ENCODE measurements around the gene BORCS8. TPM values are rescaled to one million over a fixed set of nuclear protein-coding genes. Genes with fewer than 3 reads are reported as not detected.
"Not testable (repeated sequence)": the region's sequence is repeated elsewhere in the genome, so short reads cannot be mapped to it uniquely, and the experiment has no call there.

Gene BORCS8
- total RNA-seq, 1 donor from 2014 or later, result 37.8 TPM

DNA sequence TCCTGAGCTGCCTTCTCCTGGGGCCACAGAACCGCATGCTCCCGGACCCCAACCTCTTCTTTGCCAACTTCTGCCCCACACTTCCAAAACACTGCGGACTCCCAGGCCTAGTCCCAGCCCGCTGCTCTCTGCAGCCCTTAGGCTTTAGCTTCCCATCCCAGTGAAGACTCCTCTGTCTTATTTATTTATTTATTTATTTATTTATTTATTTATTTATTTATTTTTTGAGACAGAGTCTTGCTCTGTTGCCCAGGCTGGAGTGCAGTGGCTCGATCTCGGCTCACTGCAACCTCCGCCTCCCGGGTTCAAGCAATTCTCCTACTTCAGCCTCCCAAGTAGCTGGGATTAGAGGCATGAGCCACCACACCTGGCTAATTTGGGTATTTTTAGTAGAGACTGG, 43.4 kb downstream of the BORCS8 start:
- DNase-seq (ENCODE audit: low spot score); H3K9me3 Mint-ChIP-seq; H3K4me3 Mint-ChIP-seq; H3K36me3 Mint-ChIP-seq (ENCODE audit: low read depth); H3K27ac Mint-ChIP-seq; H3K4me1 Mint-ChIP-seq (ENCODE audit: low read depth); H3K27me3 Mint-ChIP-seq (ENCODE audit: insufficient read depth); intact Hi-C loops (cut with micrococcal nuclease): not testable (repeated sequence)

DNA sequence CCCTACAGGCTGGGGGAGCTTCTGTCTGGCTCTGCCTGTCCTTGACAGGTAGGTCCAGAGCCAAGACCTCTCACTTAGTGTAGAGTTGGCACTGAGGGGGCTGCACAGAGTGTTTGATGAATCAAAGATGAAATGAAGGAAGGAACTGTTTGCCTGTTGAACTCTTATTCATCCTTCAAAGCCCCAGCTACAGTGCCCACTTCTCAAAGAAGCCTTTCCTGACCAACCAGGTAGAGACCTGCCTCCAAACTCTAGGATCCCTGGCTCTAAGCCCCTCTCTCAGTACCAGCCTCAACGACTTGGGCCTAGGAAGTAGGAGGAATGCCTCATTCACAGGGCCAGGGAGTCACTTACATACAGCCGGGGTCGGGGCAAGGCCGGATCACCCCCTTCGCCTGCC, 44.6 kb downstream of the BORCS8 start:
- no peaks in the 10 kb centered on the region for H3K4me1 Mint-ChIP-seq (ENCODE audit: low read depth)
- no peaks in the 10 kb centered on the region for H3K36me3 Mint-ChIP-seq (ENCODE audit: low read depth)
- H3K4me3 Mint-ChIP-seq, result no peak overlapping the region
- H3K9me3 Mint-ChIP-seq, result no peaks in the 10 kb centered on the region
- intact Hi-C loops (cut with micrococcal nuclease), result no loop called here
- no peaks in the 10 kb centered on the region for H3K27me3 Mint-ChIP-seq (ENCODE audit: insufficient read depth)
- no peak for DNase-seq (ENCODE audit: low spot score)
- no peak overlapping the region for H3K27ac Mint-ChIP-seq

DNA sequence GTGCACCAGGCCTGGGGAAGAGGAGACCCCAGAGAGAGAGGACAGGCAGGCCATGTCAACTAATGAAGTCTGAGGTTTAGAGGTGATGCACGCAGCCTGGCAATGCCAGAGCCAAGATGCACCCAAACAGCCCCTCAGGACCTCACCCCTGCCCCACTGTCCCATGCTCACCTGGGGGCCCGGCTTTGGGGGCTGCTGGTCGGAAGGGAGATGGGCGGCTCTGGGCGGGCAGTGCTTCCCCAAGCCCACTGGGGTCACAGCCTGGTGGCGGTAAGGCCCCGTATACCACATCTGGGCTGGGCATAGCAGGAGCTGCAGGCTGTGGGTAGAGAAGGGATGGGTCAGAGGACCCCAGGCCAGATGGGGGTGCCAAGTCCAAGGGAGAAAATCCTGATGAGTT, 45.1 kb downstream of the BORCS8 start:
- DNase-seq (ENCODE audit: low spot score), result no peak
- Mint-ChIP-seq H3K9me3 (no peaks in the 10 kb centered on the region), H3K36me3 (ENCODE audit: low read depth) (no peaks in the 10 kb centered on the region), H3K27me3 (ENCODE audit: insufficient read depth) (no peaks in the 10 kb centered on the region), H3K4me3 (no peak overlapping the region), H3K27ac (no peak overlapping the region), H3K4me1 (ENCODE audit: low read depth) (no peaks in the 10 kb centered on the region)
- intact Hi-C loops (cut with micrococcal nuclease), result loop anchor here (1.0 kb wide), 4 partner anchors 9 to 343 kb away; partner anchors contain the start of gene TMEM161A

DNA sequence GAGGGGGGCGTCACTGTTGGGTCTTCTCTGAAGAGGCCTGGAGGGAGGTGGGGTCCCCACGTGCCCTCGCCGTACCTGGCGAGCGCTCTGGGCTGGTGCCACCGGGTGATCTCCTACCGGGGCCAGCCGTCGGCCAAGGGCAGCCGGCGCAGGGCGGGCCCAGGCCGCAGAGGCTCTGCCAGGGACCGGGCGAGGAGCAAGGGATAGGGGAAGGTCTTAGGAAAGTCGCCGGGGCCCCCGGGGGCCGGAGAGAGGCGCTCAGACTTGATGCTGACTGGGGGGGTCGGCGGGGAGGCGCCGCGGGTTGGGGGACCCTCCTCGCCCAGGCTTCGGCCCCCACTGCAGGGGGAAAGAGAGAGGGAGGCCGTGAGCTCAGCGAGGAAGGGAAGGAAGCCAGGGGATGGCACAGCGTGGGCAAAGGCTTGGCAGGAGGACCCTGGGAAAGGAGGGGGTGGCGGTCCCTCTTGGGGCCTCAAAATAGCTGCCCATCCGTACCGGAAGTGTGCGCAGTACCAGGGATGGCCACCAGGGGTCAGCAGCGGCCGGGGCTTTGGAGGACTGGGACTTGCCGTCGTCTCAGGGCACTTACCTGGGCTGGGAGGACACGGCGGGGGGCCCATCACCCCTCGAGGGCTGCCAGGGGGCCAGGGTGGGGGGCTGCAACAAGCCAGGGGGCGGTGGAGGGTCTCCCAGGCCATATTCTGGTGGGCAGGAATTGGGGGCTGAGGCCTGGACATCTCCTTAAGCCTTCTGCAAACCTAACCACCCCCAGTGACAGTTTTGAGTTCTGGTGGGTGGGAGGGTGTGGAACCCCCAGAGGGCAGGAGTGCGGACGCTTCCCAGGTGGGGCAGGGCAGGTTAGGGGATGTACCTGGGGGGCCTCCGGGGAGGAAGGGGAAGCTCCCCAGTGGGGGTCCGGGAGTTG, 46.0 kb downstream of the BORCS8 start:
- Mint-ChIP-seq H3K4me3 (no peak overlapping the region), H3K27me3 (ENCODE audit: insufficient read depth) (no peaks in the 10 kb centered on the region), H3K27ac (no peak overlapping the region), H3K36me3 (ENCODE audit: low read depth) (no peaks in the 10 kb centered on the region), H3K9me3 (no peaks in the 10 kb centered on the region), H3K4me1 (ENCODE audit: low read depth) (no peaks in the 10 kb centered on the region)
- DNase-seq (ENCODE audit: low spot score), result peak; percentile 80
- intact Hi-C loops (cut with micrococcal nuclease), result loop anchor here (1.0 kb wide), 4 partner anchors 8 to 344 kb away; partner anchors contain the start of gene TMEM161A

DNA sequence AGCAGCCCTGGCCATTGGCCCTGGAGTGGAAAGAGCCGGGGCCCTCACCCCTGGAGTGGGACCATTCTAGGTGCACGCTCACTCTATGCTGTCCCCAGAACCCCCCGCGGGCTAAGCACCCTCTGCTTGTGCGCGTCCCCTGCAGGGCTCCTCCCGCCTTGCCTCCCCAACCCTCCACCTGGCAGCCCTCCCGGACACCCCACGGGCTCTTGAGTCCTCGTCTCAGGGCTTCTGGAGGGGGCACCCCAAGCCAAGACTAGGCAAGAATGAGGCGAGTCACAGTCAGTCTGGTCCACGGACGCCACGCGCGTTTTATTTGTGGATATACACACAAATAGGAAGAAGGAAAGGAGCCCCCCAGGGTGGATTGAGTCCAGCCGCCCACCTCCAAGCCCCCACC, 46.7 kb downstream of the BORCS8 start:
- Mint-ChIP-seq H3K4me3 (no peak overlapping the region), H3K27ac (no peak overlapping the region), H3K36me3 (ENCODE audit: low read depth) (no peaks in the 10 kb centered on the region), H3K4me1 (ENCODE audit: low read depth) (no peaks in the 10 kb centered on the region), H3K9me3 (no peaks in the 10 kb centered on the region), H3K27me3 (ENCODE audit: insufficient read depth) (peaks cover 3% of the 10 kb centered on the region)
- DNase-seq (ENCODE audit: low spot score), result no peak
- intact Hi-C loops (cut with micrococcal nuclease), result no loop called here

DNA sequence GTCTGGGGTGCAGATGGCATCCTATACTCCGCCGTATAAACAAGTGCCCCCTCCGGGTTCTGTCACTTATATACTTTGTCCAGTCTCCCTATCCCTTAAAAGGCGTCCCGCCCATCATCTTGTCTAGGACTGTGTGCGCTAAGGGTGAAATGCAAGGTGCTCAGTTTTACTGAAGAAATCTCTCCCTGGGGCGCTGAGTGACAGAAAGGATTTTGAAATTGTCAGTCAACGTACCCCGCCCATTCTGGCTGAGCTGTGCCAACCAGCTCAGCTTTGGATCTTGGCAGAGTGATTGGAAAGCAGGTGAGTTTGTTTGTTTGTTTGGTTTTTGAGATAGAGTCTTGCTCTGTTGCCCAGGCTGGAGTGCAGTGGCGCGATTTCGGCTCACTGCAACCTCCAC, 49.6 kb downstream of the BORCS8 start:
- Mint-ChIP-seq H3K4me1 (ENCODE audit: low read depth) (peaks cover 16% of the 10 kb centered on the region), H3K27ac (no peak overlapping the region), H3K27me3 (ENCODE audit: insufficient read depth) (peaks cover 3% of the 10 kb centered on the region), H3K4me3 (no peak overlapping the region), H3K9me3 (no peaks in the 10 kb centered on the region), H3K36me3 (ENCODE audit: low read depth) (no peaks in the 10 kb centered on the region)
- intact Hi-C loops (cut with micrococcal nuclease), result no loop called here
- no peak for DNase-seq (ENCODE audit: low spot score)

DNA sequence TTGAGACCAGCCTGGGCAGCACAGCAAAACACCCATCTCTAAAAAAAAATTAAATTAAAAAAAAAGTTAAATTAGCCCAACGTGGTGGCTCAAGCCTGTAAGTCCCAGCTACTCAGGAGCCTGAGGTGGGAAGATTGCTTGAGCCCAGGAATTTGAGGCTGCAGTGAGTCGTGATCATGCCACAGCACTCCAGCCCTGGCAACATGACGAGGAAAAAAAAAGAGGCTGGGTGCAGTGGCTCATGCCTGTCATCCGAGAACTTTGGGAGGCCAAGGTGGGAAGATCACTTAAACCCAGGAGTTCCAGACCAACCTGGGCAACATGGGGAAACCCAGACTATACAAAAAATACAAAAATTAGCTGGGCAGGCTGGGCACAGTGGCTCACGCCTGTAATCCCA, 51.5 kb downstream of the BORCS8 start:
- intact Hi-C loops (cut with micrococcal nuclease), result no loop called here
- no peak overlapping the region for H3K4me3 Mint-ChIP-seq
- H3K4me1 Mint-ChIP-seq (ENCODE audit: low read depth), result peaks cover 22% of the 10 kb centered on the region
- no peaks in the 10 kb centered on the region for H3K36me3 Mint-ChIP-seq (ENCODE audit: low read depth)
- H3K9me3 Mint-ChIP-seq, result no peaks in the 10 kb centered on the region
- no peak for DNase-seq (ENCODE audit: low spot score)
- H3K27me3 Mint-ChIP-seq (ENCODE audit: insufficient read depth), result peaks cover 3% of the 10 kb centered on the region
- no peak overlapping the region for H3K27ac Mint-ChIP-seq

DNA sequence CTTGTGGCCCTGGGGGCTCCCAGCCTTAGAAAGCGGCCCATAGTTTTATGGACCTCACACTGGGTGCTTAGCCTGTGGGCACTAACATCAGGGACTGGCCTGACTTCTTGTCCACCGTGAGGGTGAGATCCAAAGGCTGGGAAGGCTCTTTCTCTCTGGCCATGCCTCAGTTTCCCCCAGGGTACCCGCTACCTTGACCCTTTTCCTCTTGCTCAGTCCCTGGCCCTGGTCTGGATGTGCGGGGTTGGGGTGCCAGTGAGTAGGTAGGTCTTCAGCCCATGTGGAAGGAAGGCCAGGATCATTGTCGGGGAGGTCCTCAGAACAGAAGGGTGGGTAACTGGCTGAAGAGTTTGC, 52.1 kb downstream of the BORCS8 start:
- Mint-ChIP-seq H3K9me3 (no peaks in the 10 kb centered on the region), H3K4me3 (no peak overlapping the region), H3K36me3 (ENCODE audit: low read depth) (no peaks in the 10 kb centered on the region), H3K27me3 (ENCODE audit: insufficient read depth) (peaks cover 3% of the 10 kb centered on the region), H3K27ac (no peak overlapping the region), H3K4me1 (ENCODE audit: low read depth) (peaks cover 22% of the 10 kb centered on the region)
- intact Hi-C loops (cut with micrococcal nuclease), result loop anchor here (1.0 to 2.0 kb wide), 2 partner anchors 63 to 87 kb away; partner anchors contain the start of gene NR2C2AP
- DNase-seq (ENCODE audit: low spot score), result no peak

DNA sequence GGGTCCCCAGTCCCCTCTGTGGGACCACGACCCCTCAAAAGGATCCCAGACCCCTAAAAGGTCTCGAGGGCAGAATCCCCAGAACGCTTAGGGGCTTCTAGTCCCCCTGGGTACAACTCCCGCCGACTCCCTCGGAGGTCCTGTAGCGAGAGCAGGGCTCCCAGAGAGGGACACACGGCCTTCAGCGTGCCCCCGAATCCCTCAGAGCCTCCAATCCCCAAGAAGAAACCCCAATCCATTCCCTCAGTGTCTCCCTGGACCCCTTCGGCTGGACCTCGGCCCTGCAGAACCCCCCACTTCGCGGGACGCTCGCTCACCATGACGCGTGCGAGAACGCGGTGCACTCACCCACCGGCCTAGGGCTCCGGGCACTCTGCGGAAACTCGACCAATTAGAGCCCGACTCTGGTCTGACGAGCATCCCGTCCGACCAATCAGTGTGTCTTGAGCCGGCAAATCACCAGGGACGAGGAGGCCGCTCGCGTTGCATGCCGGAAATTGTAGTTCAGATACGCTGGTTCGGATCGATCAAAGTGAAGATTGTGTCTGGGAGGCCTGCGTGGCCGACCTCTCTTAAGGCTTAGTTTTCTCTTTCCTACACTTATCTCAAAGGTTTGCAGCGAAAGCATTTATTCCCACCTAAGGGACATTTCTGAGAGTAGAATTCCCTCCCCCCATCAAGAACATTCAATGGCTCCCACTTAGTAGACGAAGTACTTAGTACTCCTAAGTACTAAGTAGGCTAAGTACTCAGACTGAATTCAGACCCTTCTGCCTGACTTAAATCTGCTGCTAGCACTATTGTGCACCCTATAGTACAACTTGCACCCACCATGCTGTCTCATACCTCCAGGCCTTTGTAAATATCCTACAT, 53.6 kb downstream of the BORCS8 start, which contains the start of gene TMEM161A:
Gene TMEM161A (minus strand): TSS at position 370 of the 873 bp plus-strand sequence. CDS start 50 bp downstream, at position 320.
- peak; percentile 97 for DNase-seq (ENCODE audit: low spot score)
- no peaks in the 10 kb centered on the region for H3K9me3 Mint-ChIP-seq
- peaks cover 3% of the 10 kb centered on the region for H3K27me3 Mint-ChIP-seq (ENCODE audit: insufficient read depth)
- H3K36me3 Mint-ChIP-seq (ENCODE audit: low read depth), result peaks cover 3% of the 10 kb centered on the region
- H3K4me1 Mint-ChIP-seq (ENCODE audit: low read depth), result peaks cover 22% of the 10 kb centered on the region
- intact Hi-C loops (cut with micrococcal nuclease), result loop anchor here (1.0 to 2.0 kb wide), 9 partner anchors 8 to 219 kb away; partner anchors contain the start of genes BORCS8, COPE, DDX49 and MAU2
- H3K27ac Mint-ChIP-seq, result peak within 1 kb of the TSS; percentile 93
- H3K4me3 Mint-ChIP-seq, result peak within 1 kb of the TSS; percentile 92

DNA sequence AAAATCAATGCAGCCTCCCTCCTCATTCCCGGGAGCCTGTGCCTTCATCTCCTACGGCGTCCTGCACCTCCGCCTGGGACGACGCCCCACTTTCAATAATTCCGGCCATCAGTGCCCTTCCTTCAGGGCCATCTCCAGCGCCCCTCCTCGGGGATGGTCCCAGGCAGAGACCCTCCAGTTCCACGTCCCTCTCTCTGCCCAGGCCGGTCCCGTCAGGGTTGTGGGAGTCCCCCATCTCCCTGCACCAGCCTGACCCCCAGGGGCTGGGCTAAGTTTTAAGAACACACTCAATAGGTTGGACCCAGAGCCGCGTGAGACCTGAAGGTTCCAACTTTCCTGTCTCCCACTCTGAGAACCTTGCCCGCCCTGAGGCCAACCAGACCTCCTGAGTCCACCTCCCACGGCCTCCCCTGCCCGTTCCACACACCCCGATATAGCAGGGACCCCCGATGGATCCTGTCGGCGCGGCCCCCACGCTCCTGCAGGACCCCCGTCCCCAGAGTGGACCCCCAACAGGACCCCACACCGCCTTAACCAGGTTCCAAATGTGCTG, 54.3 kb downstream of the BORCS8 start:
- H3K36me3 Mint-ChIP-seq (ENCODE audit: low read depth), result peaks cover 3% of the 10 kb centered on the region
- DNase-seq (ENCODE audit: low spot score), result no peak
- peaks cover 22% of the 10 kb centered on the region for H3K4me1 Mint-ChIP-seq (ENCODE audit: low read depth)
- intact Hi-C loops (cut with micrococcal nuclease), result loop anchor here (1.0 to 2.0 kb wide), 9 partner anchors 9 to 218 kb away; partner anchors contain the start of genes BORCS8, COPE, DDX49 and MAU2
- peak overlapping the region; percentile 92 for H3K4me3 Mint-ChIP-seq
- peaks cover 3% of the 10 kb centered on the region for H3K27me3 Mint-ChIP-seq (ENCODE audit: insufficient read depth)
- peak overlapping the region; percentile 93 for H3K27ac Mint-ChIP-seq
- H3K9me3 Mint-ChIP-seq, result no peaks in the 10 kb centered on the region

DNA sequence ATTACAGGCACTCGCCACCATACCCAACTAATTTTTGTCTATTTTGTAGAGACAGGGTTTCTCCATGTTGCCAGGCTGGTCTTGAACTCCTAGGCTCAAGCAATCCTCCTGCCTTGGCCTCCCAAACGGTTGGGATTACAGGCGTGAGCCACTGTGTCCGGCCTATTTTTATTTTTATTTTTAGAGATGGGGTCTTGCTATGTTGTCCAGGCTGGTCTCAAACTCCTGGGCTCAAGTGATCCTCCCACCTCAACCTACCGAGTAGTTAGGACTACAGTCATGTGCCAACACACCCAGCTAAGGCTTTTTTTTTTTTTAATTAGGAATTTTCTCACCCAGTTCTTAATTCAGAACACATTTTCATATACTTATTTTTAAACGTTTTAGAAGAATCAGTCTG, 56.2 kb downstream of the BORCS8 start:
- H3K27ac Mint-ChIP-seq; H3K27me3 Mint-ChIP-seq (ENCODE audit: insufficient read depth); H3K36me3 Mint-ChIP-seq (ENCODE audit: low read depth); H3K4me3 Mint-ChIP-seq; H3K9me3 Mint-ChIP-seq; intact Hi-C loops (cut with micrococcal nuclease); DNase-seq (ENCODE audit: low spot score): not testable (repeated sequence)
- H3K4me1 Mint-ChIP-seq (ENCODE audit: low read depth), result peaks cover 22% of the 10 kb centered on the region

DNA sequence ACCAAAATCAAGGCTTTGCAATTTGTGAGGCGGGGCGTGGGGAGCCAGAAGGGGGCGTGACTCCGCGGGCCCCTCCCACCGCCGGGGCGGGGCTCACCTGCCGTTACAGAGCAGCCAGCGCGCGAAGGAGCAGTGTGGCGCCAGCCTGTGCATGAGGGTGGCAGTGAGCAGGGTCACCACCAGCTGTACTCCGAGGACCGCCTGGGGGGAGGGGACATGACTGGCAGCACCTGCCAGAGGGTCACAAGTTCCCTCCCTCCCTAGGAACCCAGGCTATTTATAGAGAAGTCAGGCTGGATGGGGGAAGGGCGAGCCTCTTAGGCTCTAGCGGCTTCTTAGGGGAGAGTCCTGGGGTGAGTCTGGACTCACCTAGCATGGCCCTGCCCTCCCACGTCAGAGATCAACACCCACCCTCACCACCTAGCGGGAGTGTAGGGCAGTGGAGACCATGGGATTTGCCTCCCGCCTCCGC, 57.2 kb downstream of the BORCS8 start:
- H3K4me1 Mint-ChIP-seq (ENCODE audit: low read depth), result peaks cover 22% of the 10 kb centered on the region
- intact Hi-C loops (cut with micrococcal nuclease), result no loop called here
- no peak overlapping the region for H3K27ac Mint-ChIP-seq
- DNase-seq (ENCODE audit: low spot score), result no peak
- H3K9me3 Mint-ChIP-seq, result peaks cover 5% of the 10 kb centered on the region
- H3K4me3 Mint-ChIP-seq, result no peak overlapping the region
- H3K36me3 Mint-ChIP-seq (ENCODE audit: low read depth), result peaks cover 10% of the 10 kb centered on the region
- no peaks in the 10 kb centered on the region for H3K27me3 Mint-ChIP-seq (ENCODE audit: insufficient read depth)

Data from activated T-helper 1 cell treated with anti-CD3 and anti-CD28 coated beads, Interleukin-12 subunit alpha, Interleukin-12 subunit beta, Interleukin-2, Interleukin-4 antibody, amounts not matched to agents 30 ng/mL and 10 ng/mL and 1 ng/mL, durations not matched to agents 14 hours and 24 hours and 36 hours (primary cell).